ENCODE measurements around the gene EHMT2. TPM values are rescaled to one million over a fixed set of nuclear protein-coding genes. Genes with fewer than 3 reads are reported as not detected.
A peak's percentile ranks its signal among the peaks of the same experiment; 100 is the strongest.
"Not testable (repeated sequence)": the region's sequence is repeated elsewhere in the genome, so short reads cannot be mapped to it uniquely, and the experiment has no call there.

EHMT2 gene
- total RNA-seq, 1 donor from 2014 or later, result 46.4 TPM

DNA sequence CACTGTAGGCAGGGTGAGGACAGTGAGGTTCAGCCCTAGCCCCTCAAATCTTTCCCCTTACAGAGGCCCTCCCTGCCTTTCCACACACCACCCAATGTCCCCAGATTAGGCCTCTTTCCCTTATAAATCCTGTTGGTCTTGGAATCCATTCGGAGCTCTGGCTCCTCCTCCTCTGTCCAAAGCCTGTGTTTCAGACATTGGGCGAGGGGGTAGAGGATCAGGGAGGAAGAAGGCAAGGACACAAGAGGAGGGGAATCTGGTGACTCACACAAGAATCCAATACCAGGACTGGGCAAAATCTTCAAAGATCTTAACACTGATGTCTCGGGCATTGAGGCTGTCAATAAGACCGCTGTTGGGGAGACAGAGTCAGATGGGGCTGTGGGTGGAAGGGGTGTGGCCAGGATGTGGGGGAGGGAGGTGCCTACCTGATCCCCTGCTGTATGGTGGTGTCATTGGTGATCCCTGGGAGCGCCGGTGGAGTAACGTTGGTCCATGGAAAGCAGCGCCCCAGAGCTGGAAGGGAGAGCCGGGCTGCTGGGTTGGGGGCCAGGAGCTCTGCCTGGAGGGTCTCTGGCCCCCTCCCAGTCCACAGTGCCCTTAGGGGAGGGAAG lies 26.3 kb downstream of the EHMT2 start:
- no peak for DNase-seq (ENCODE audit: low read depth, low spot score)

DNA sequence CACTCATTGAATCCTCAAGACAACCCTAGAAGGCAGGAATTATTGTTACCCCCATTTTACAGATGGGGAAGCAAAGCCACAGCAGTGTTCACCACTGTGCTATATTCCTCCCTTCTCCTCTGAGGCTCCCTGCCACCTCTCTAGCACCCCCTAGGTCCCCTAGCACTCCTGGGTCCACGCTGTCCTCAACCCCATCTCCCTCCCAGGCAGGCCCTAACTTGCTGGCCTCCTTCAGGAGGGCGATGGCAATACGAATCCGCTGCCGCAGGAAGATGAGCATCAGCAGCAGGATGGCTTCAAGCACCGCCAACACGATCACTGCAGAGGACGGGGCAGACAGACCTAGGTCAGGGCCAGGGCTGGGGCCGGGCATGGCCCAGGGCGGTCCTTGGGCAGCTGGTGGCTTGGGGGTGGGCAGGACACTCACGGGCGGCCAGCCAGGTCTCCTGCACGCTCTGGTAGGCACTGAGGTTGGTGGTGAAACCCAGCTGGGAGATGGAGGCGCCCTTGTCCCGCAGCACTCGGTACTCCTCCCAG lies 27.0 kb downstream of the EHMT2 start:
- no peak for DNase-seq (ENCODE audit: low read depth, low spot score)

DNA sequence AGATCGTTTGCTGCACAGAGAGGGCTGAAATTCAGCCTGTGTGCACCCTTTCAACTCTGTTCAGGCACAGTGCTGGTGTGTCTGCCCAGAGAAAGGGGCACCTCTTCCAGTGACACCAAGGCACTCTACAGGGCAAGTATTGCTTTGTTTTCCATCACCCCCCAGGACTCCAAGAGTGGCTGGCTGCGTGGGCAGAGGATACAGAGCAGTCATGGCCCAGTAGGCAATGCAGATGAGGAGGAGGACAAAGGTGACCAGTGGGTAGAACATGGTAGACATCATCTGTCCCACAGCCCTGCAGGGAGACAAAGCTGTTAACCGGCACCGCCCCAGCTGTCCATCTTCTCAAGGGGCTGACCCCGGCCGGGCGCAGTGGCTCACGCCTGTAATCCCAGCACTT lies 28.2 kb downstream of the EHMT2 start:
- DNase-seq (ENCODE audit: low read depth, low spot score), result no peak

DNA sequence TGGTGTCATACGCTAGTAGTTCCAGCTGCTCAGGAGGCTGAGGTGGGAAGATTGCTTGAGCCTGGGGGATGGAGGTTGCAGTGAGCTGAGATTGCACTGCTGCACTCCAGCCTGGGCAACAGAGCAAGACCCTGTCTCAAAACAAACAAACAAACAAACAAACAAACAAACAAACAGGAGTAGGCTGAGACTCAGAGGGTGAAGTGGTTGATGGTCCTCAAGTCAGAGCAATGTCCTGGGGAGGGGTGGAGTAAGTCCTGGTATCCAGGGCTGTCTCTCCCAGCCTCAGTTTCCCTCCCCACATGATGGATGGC lies 28.9 kb downstream of the EHMT2 start:
- DNase-seq (ENCODE audit: low read depth, low spot score), result not testable (repeated sequence)

DNA sequence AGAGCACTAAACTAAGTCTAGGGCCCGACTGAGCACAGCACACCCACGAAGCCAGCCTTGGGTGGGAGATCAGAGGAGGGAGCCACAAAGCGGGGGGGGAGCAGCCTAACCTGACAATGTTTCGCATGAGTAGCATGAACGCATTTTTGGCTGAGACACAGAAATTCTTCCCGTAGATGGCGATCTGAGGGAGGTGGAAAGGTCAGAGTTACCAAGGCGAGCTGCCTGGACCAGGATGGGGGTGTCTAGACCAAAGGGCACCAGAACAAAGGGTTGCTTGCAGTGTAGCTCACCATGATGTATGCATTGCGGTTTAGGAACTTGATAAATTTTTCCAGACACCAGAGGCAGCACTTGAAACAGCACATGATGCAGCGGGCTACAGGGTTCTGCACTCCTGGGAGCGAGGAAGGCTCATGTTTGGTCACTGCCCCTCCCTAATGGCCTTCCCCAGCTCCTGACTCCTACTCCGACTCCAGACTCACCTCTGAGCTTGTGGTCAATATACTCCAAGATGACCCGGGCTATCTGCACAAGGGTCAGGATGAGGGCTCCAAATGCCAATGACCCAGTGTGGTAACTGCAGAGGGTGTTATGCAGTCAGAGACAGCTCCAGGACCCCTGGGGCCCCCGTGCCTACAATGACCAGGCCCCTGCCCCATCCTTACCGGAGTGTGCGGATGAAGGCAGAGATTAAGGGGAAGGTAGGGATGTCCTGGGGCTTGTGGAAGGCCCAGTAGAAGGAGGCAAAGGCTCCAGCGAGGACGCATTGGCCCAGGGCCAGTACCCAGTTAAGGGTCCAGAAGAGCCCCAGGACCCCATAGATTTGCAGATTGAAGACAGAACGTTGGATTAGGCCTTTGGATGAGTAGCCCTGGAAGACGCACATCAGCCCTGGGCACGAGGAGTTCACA lies 32.0 kb downstream of the EHMT2 start:
- no peak for DNase-seq (ENCODE audit: low read depth, low spot score)

DNA sequence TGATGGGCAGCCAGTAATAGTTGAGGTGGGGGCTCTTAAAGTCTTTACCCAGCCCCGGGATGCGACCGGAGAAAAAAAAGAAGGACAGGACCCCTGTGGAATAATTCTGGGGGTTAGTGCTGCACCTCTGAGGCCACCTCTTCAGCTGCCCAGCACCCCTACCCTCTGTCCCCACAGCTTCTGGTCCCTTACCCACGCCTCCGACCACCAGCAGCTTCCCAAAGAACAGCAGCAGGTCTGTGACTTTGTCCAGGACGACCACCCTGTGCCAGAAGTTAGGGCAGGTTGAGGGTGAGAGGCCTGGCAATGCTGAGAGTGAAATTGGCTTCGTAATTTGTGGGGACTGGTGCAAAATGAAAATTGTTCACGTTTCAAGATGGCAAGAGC lies 32.7 kb downstream of the EHMT2 start:
- DNase-seq (ENCODE audit: low read depth, low spot score), result no peak

DNA sequence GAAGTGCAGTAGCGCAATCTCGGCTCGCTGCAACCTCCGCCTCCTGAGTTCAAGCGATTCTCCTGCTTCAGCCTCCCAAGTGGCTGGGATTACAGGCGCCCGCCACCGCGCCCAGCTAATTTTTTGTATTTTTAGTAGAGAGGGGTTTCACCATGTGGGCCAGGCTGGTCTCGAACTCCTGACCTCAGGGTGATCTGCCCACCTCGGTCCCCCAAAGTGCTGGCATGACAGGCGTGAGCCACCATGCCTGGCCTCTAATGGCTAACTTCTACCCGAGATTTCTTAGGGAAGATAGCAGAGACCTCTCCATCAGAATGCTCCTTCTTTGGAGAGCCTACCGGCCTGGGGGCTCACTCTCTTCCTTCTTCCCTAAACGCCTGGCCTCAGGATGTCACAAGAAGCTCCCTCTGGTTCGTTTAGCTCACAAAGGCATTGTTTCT lies 33.4 kb downstream of the EHMT2 start:
- DNase-seq (ENCODE audit: low read depth, low spot score), result not testable (repeated sequence)

DNA sequence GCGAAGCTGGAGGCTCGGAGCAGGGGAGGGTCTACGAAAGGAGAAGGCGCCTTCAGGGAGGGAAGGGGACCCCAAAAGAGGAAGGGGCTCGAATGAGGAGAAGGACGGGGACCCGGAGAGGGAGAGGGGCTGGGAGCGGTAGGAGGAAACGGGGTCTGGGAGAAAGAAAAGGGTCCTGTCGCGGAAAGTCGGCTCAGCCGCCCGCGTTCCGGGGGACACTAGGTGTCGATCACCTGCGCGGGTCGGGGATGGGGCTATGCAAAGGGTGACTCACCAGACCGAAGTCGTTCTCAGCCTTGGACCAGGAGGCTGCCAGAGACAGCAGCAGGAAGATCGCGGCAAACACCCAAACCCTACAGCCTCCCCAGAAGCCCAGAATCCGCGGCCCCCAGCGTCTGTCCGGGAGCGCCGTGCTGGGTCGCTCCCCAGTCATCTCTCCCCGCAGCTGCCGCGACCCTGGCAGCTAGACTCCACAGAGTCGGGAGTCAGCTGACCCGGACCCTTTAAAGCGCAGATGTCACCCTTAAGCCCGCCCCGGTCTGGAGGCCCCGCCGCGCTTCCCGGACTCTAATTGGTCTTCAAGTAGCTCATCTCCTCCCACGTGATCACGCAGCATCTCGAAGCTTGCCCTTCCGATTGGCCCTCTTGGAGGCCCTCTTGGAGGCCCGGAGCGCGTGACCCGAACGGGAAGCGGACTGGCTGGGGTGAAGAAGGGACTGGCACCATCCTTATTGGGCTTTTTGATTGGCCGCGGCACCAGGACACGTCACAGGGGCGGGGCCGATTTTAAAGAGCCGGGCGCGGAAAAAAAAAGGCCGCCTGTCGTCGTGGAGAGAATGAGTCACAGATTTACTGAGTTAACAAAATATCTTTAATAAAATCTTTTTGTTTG lies 34.9 kb downstream of the EHMT2 start, which contains the start of gene NEU1:
NEU1 (minus strand) TSS at position 478 of the 892 bp plus-strand sequence; CDS start at position 433, 45 bp downstream.
- DNase-seq (ENCODE audit: low read depth, low spot score), result peak; percentile 100

DNA sequence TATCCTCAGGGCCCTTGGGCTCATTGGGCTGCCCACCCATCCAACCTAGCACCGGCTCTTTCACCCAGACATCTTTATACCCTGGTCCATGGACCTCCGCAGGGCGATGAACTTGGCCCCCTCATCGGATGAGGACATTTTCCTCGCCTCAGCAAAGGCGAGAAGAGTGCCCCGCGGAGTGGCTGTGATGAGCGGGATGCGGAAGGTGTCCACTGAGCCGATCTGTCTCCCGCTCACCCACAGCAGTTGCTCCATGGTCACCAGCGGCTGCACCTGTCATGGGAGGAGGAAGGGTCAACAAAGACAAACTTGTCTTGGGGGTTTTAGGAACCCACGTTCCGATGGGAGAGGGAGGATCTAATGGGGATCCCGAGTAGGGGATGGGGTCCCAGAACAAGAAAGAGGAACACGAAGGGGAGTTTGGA lies 35.6 kb downstream of the EHMT2 start:
- DNase-seq (ENCODE audit: low read depth, low spot score), result no peak

DNA sequence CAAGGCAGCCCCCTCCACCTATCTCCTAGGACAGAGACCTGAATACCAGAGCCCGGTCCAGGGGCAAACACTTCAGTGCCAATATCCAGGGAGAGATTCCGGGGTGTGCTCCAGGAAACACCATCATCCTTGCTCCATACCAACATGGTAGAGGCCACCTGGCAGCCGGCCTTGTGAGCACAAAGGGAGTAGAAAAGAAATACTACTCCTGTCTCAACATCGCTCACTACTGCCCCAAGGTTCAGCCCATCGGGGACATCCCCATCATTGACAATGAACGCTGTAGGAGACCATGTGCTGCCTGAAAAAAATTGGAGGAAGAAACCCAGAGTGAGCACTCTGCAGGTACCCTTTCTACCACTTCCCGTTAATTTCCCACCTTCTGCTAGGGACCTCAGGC lies 36.3 kb downstream of the EHMT2 start:
- DNase-seq (ENCODE audit: low read depth, low spot score), result no peak

DNA sequence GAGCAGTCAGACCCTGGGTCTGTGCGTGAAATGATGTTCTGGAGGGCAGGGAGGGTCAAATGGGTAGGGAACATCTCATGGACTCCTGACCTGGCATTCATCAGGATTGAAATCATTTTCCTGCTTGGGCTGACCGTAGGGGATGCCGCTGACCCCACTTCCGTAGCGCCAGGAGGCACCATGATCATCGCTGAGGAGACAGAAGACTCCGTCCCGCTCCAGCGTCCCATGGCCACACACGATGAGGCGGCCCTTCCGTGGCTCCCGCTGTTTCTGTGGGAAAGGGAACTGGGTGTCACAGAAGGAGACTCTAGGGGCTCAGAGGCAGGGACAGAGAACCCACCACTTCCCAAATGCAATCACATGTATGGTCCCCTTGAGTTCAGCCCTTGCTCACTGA lies 37.1 kb downstream of the EHMT2 start:
- DNase-seq (ENCODE audit: low read depth, low spot score), result no peak

DNA sequence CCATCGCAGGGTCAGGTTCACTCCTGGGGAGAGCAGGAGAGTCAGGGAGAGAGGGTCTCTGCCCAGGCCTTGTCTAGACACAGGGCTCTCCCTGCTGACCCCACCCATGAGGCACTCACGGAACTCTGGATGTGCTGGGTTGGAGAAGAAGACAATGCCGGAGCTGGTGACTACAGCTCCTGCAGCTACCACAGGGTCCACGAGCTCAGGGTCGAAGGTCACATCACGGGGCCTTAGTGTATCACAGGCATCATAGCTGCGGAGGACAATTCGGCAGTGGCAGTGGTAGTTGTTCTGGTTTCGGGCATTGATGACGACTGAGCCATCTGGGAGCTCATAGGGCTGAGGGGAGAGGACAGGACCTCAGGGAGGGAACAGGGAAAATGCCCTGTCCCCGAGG lies 37.6 kb downstream of the EHMT2 start:
- DNase-seq (ENCODE audit: low read depth, low spot score), result no peak

DNA sequence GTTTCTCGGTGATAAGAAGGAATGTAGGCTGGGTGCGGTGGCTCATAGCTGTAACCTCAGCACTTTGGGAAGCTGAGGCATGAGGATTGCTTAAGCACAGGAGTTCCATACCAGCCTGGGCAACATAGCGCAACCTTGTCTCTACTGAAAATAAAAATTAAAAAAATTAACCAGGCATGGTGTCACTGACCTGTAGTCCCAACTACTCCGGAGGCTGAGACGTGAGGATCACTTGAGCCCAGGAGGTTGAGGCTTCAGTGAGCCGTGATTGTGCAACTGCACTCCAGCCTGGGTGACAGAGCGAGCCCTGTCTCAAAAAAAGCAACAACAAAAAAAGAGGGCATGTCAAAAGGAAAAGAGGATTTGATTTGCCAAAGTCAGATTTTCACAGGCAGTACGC lies 38.8 kb downstream of the EHMT2 start:
- DNase-seq (ENCODE audit: low read depth, low spot score), result no peak

DNA sequence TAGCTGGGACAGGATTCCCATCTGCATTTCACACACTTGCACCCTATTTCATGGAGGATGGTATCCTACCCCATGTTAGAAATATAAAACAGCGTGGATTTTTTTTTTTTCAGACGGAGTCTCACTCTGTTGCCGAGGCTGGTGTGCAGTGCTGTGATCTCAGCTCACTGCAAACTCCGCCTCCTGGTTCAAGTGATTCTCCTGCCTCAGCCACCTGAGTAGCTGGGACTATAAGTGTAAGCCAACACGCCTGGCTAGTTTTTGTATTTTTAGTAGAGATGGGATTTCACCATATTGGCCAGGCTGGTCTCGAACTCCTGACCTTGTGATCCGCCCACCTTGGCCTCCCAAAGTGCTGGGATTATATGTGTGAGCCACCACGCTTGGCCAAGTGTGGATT lies 39.7 kb downstream of the EHMT2 start:
- DNase-seq (ENCODE audit: low read depth, low spot score), result not testable (repeated sequence)

DNA sequence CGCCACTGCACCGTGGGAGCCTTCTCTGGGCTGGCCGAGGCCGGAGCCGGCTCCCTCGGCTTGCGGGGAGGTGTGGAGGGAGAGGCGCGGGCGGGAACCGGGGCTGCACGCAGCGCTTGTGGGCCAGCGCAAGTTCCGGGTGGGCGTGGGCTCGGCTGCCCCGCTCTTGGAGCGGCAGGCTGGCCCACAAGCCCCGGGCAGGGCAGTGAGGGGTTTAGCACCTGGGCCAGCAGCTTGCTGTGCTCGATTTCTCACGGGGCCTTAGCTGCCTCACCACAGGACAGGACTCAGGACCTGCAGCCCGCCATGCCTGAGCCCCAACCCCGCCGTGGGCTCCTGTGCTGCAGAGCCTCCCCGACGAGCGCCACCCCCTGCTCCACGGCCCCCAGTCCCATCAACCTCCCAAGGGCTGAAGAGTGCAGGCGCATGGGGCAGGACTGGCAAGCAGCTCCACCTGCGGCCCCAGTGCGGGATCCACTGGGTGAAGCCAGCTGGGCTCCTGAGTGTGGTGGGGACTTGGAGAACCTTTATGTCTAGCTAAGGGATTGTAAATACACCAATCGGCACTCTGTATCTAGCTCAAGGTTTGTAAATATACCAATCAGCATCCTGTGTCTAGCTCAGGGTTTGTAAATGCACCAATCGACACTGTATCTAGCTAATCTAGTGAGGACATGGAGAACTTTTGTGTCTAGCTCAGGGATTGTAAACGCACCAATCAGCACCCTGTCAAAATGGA lies 45.3 kb downstream of the EHMT2 start:
- not testable (repeated sequence) for DNase-seq (ENCODE audit: low read depth, low spot score)

DNA sequence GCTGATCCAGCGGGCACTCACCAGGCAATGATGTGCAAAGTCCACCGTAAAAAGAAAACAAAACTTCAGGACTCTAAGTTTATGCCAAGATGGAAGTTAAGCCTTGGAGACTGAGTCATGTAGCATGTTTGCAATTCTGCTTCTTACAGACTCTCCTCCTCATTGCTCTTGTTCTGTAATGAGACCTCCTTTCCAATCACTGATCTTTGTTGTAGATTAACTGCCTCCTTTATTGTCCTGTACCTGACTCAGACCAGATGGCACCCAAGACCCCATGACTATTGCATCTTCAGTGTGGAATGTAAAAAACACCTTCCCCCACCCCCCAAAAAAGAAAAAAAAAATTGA lies 46.0 kb downstream of the EHMT2 start:
- DNase-seq (ENCODE audit: low read depth, low spot score), result no peak

DNA sequence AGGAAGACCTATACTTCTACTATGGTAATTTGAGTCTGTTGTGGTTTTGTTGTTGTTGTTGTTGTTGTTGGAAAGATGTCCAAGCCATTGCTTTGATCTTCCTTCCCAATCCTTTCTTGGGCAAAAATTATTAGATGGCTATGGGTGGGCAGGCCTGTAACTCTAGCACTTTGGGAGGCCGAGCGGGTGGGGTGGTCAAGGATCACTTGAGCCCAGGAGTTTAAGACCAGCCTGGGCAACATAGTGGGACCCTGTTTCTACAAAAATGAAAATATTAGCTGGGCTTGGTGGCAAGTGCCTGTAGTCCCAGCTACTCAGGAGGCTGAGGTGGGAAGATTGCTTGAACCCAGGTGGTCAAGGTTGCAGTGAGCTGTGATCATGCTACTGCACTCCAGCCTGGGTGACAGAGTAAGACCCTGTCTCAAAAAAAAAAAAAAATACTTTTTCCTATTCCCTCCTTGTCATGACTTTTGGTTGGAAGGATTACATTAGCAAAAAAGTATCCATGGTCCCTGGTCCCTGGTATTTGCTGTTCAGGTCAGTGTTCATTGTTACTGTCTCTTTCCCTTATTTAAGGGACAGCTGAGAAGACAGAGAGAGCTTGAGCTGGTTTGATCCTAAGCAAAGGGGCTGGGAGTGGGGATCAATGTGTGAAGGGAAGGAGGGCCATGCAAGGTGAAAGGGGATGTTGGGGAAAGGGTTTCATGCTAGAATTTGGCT lies 46.6 kb downstream of the EHMT2 start:
- no peak for DNase-seq (ENCODE audit: low read depth, low spot score)

DNA sequence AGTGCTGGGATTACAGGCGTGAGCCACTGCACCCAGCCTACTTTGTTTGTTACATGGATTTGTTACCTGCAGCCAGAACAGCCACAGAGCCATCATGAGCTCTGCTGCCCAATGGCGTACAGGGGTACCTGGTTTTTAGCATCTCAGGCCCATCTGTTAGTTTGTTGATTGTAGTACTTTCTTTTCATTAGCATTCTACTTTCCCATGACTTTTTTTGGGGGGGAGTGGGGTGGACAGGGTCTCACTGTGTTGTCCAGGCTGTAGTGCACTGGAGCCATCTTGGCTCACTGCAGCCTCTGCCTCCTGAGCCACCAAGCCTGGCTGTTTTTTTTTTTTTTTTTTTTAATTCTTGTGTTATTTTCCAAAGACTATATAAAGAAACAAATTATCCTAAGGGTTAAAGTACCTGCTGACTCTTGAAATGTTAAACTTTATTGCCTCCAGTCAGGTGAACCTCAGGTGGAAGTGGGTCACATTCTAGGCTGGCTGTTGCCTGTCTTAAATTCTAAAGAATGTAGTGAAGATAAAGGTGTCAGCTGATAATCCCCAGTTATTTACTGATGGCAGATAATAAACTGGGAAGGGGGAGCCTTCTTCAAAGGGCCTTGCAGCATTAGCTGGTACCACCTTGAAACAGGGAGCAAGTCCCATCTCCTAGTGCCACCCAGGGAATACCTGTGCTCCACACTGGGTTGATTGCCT lies 50.1 kb downstream of the EHMT2 start:
- no peak for DNase-seq (ENCODE audit: low read depth, low spot score)

DNA sequence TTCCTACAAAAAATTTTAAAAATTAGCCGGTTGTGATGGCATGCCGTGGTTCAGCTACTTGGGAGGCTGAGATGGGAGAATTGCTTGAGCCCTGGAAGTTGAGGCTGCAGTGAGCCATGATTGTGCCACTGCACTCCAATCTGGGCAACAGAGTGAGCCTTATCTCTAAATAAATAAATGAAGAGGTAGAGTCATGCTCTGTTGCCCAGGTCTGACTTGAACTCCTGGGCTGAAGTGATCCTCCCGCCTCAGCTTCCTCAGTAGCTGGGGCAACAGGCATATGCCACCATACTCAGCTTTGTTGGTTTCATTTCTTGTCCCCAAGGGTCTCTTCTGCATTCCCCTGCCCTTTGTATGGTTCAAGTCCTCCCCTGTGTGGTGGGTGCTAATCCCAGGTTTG lies 53.0 kb downstream of the EHMT2 start:
- DNase-seq (ENCODE audit: low read depth, low spot score), result no peak

DNA sequence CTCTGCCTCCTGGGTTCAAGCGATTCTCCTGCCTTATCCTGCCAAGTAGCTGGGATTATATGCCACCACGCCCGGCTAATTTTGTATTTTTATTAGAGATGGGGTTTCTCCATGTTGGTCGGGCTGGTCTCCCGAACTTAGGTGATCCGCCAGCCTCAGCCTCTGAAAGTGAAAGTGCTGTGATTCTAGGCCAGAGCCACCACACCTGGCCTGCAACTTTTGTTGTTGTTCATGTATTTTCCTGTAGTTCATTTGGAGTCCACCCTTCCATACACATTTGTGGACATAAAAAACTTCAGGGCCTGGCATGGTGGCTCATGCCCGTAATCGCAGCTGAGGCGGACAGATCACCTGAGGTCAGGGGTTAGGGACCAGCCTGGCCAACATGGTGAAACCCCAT lies 55.4 kb downstream of the EHMT2 start:
- DNase-seq (ENCODE audit: low read depth, low spot score), result no peak

Measured in pulmonary artery endothelial cell (primary cell).